Fibroblast of skin of left quadriceps (primary cell): ENCODE results near the gene SORT1.
"Not testable (repeated sequence)": the region's sequence is repeated elsewhere in the genome, so short reads cannot be mapped to it uniquely, and the experiment has no call there.

Source experiments
- DNase-seq, 2 experiments: peaks; one replicate each; pipeline ENCODE4 v3.0.0-alpha.2; 2013; ENCODE audit warnings: low read depth in 2 of 2

SORT1 gene

GRCh38 chr1:109396871-109397580 is 692 bp downstream of the SORT1 start:
- no peak for DNase-seq

GRCh38 chr1:109396513-109396839 is 1.2 kb downstream of the SORT1 start:
- no peak for DNase-seq

GRCh38 chr1:109395602-109396512 is 1.9 kb downstream of the SORT1 start:
- DNase-seq = no peak

GRCh38 chr1:109395282-109395599 is 2.5 kb downstream of the SORT1 start:
- not testable (repeated sequence) for DNase-seq

GRCh38 chr1:109394591-109395281 is 3.0 kb downstream of the SORT1 start:
- no peak for DNase-seq

- no peak for DNase-seq
Observed at GRCh38 chr1:109393617-109394233, 4.0 kb downstream of the SORT1 start.

GRCh38 chr1:109392788-109393616 is 4.7 kb downstream of the SORT1 start:
- DNase-seq = no peak

GRCh38 chr1:109392037-109392787 is 5.5 kb downstream of the SORT1 start:
- no peak for DNase-seq

- DNase-seq = no peak
Observed at GRCh38 chr1:109391626-109392025, 6.1 kb downstream of the SORT1 start.

GRCh38 chr1:109391157-109391556 is 6.6 kb downstream of the SORT1 start:
- DNase-seq = no peak

- no peak for DNase-seq
Observed at GRCh38 chr1:109389638-109390341, 7.9 kb downstream of the SORT1 start.

- no peak for DNase-seq
Observed at GRCh38 chr1:109388884-109389637, 8.7 kb downstream of the SORT1 start.

- DNase-seq = no peak
Observed at GRCh38 chr1:109388208-109388711, 9.5 kb downstream of the SORT1 start.

- no peak for DNase-seq
Observed at GRCh38 chr1:109386054-109386717, 11.5 kb downstream of the SORT1 start.

- DNase-seq = no peak
Observed at GRCh38 chr1:109385417-109385816, 12.3 kb downstream of the SORT1 start.

GRCh38 chr1:109383854-109384253 is 13.9 kb downstream of the SORT1 start:
- no peak for DNase-seq

- no peak for DNase-seq
Observed at GRCh38 chr1:109383087-109383779, 14.5 kb downstream of the SORT1 start.

- DNase-seq = no peak
Observed at GRCh38 chr1:109381573-109381972, 16.1 kb downstream of the SORT1 start.
